Heart left ventricle (tissue), 16 donors: ENCODE measurements around the gene INHA. TPM values are rescaled to one million over a fixed set of nuclear protein-coding genes. Genes with fewer than 3 reads are reported as not detected.

ENCODE experiments used
- ATAC-seq, 4 donors: fragments of 200-7000 bp; cut with Tn5 transposase; one replicate each; pipeline ENCODE4 v1.9.1; 2020 to 2022; ENCODE audit warnings: moderate library complexity in 4 of 4, mild to moderate bottlenecking in 3 of 4, moderate number of reproducible peaks in 1 of 4
- DNase-seq, 5 donors: peaks; one replicate each; pipeline ENCODE4 v3.0.0-alpha.2; 2020
- H3K27ac ChIP-seq, 12 donors: fragments of 200-600 bp; sonication (generic) in 4 of 12; one replicate each; pipeline versions ENCODE4 v1.5.0 to v1.8.0; 2016 to 2022; ENCODE audit warnings: mild to moderate bottlenecking in 2 of 12
- H3K27me3 ChIP-seq, 9 donors: fragments of 200-600 bp; sonication (generic) in 2 of 9; one replicate each; pipeline versions ENCODE4 v1.5.1 to v1.8.0; 2016 to 2022; ENCODE audit warnings: mild to moderate bottlenecking in 3 of 9
- H3K36me3 ChIP-seq, 9 donors: fragments of 200-600 bp; sonication (generic) in 2 of 9; one replicate each; pipeline versions ENCODE4 v1.5.0 to v1.8.0; 2018 to 2022; ENCODE audit warnings: mild to moderate bottlenecking in 2 of 9
- H3K4me1 ChIP-seq, 12 donors: fragments of 200-600 bp; sonication (generic) in 4 of 12; one replicate each; pipeline versions ENCODE4 v1.5.0 to v1.8.0; 2016 to 2022; ENCODE audit warnings: mild to moderate bottlenecking in 3 of 12
- H3K4me3 ChIP-seq, 12 donors: fragments of 200-600 bp; sonication (generic) in 4 of 12; one replicate each; pipeline versions ENCODE4 v1.5.0 to v1.8.0; 2017 to 2022; ENCODE audit warnings: mild to moderate bottlenecking in 9 of 12, moderate library complexity in 4 of 12
- H3K9me3 ChIP-seq, 12 donors: fragments of 200-600 bp; sonication (generic) in 4 of 12; one replicate each; pipeline versions ENCODE4 v1.5.0 to v1.8.0; 2016 to 2022; ENCODE audit warnings: mild to moderate bottlenecking in 1 of 12
- CTCF ChIP-seq, 12 donors: fragments of 200-600 bp; sonication (generic) in 4 of 12; IDR thresholded peaks; one replicate each; pipeline versions ENCODE4 v1.5.0 to v1.8.0; 2018 to 2022; ENCODE audit warnings: antibody characterized with exemption in 12 of 12, mild to moderate bottlenecking in 5 of 12
- POLR2A ChIP-seq, 2 donors: fragments of 450-650 bp; IDR thresholded peaks; one replicate each; pipeline ENCODE4 v1.6.1; 2017; ENCODE audit warnings: antibody characterized with exemption in 2 of 2, mild to moderate bottlenecking in 2 of 2, moderate library complexity in 2 of 2
- WGBS, 4 donors: extraction: QIAGEN DNeasy Blood & Tissue Kit in 2 of 4; methylation state at CpG; one replicate each; pipeline versions ENCODE4 v1.1.5 to v1.1.7; 2013 to 2018; 5-methylcytosine and 5-hydroxymethylcytosine counted together
- intact Hi-C, 10 donors: fragments of 100-400 bp; cut with DNase I; formaldehyde crosslinking; loops; one replicate each; pipeline versions ENCODE4 v1.11.1 to v1.14.2; 2022
- polyA plus RNA-seq, 2 donors: library from polyadenylated mRNA; stranded (reverse); fragments of 200-250 nt; gene quantifications; one replicate each; pipeline ENCODE4 v1.2.3, GENCODE V29; 2013
- total RNA-seq, 9 donors: library from RNA; depleted of rRNA in 2 of 9; stranded (reverse); fragments of >200 nt in 2 of 9; fragmentation: NEBNext Ultra II Directional in 3 of 9; extraction: Animal tissue kit (Norgen Biotek cat#: 25700) in 3 of 9; gene quantifications; one replicate each; pipeline versions ENCODE4 v1.1.0 to v1.2.4, GENCODE V29; 2016 to 2023
- donor health status: ischemic (EF 13 %, LVEDD 7.1; RV severe dilation, severe dysfunction).
- donor health status: healthy with polysubstance abuse.
- donor health status: DM: no; HTN: yes; CAD: no.
- donor health status: DM: no; HTN: no; CAD: no.
- donor health status: ischemic (EF 25% LVEDD 6.9; RV normal size, moderate dysfunction).
- donor health status: ischemic (EF 25% LVEDD 5.7; RV mildly dilated, moderate dysfunction).
- donor health status: healthy.
- donor health status: DM: yes; HTN: yes; CAD: no.
- donor health status: ischemic (EF 35%, LVEDD 5.7; RV mildly dilated, moderate dysfunction).
- donor health status: nonischemic (EF 11% LVEDD 7.7; RV severe dilation, severe dysfunction).
- donor health status: DM: yes; HTN: yes; CAD: no.
- donor health status: PGD.
- donor health status: ischemic (EF 29% LVEDD 5.4; RV normal size, mild dysfunction).
- donor health status: nonischemic (EF 23%, LVEDD 6.1; RV moderate dilation, normal function).

The INHA gene
- total and polyA plus RNA-seq, 11 donors, result 0.52 to 14.2 (median 1.9) TPM

- DNase-seq (peak in 2 of 5 donors; percentile 20 to 45), ATAC-seq (peak in 2 of 4 donors; percentile 19 to 25)
- Histone ChIP-seq H3K9me3 (no peaks in the 10 kb centered on the region), H3K27me3 (peaks cover 0 to 30% (median 0%) of the 10 kb centered on the region in 9 donors), H3K4me1 (peaks cover 0 to 31% (median 10%) of the 10 kb centered on the region in 12 donors), H3K27ac (peak overlapping the region; percentile 71 to 96 (median 90)), H3K4me3 (peak overlapping the region; percentile 50 to 92 (median 68)), H3K36me3 (peaks cover 0 to 34% (median 12%) of the 10 kb centered on the region in 9 donors)
- TF ChIP-seq CTCF (IDR thresholded peaks at IDR 0.05) (peak in 2 of 12 donors; percentile 13), POLR2A (IDR thresholded peaks at IDR 0.05) (peak in 1 of 2 donors; percentile 41)
- WGBS, 4 donors, result 8 to 33% (median 15%) methylated on average over 21 to 95 of the region's 95 CpGs
- intact Hi-C loops, result loop anchor here in 3 of 10 donors (2.0 to 5.0 kb wide), 3 partner anchors 26 to 62 kb away; partner anchors contain the start of genes SLC4A3 (in 1 of the 3) and STK11IP (in 1 of the 3)
Observed at GRCh38 chr2:219570194-219570923, 1.8 kb upstream of the INHA start.

GRCh38 chr2:219570924-219571310, 1.2 kb upstream of the INHA start:
- peaks cover 0 to 31% (median 10%) of the 10 kb centered on the region in 12 donors for H3K4me1 ChIP-seq
- H3K27ac ChIP-seq, result peak overlapping the region; percentile 71 to 96 (median 90)
- peak overlapping the region; percentile 50 to 92 (median 68) for H3K4me3 ChIP-seq
- H3K27me3 ChIP-seq, result peaks cover 0 to 30% (median 0%) of the 10 kb centered on the region in 9 donors
- peaks cover 0 to 31% (median 12%) of the 10 kb centered on the region in 9 donors for H3K36me3 ChIP-seq
- H3K9me3 ChIP-seq, result no peaks in the 10 kb centered on the region
- 0% methylated on average over 7 to 55 of the region's 55 CpGs for WGBS, 4 donors
- TF ChIP-seq POLR2A (IDR thresholded peaks at IDR 0.05) (no peak), CTCF (IDR thresholded peaks at IDR 0.05) (no peak)
- ATAC-seq (peak in 2 of 4 donors; percentile 4 to 7), DNase-seq (peak in 1 of 5 donors; percentile 29)
- intact Hi-C loops, result loop anchor here in 4 of 10 donors (1.0 to 5.0 kb wide), 5 partner anchors 26 to 61 kb away; partner anchors contain the start of genes STK11IP (in 2 of the 4) and SLC4A3 (in 1 of the 4)

DNA sequence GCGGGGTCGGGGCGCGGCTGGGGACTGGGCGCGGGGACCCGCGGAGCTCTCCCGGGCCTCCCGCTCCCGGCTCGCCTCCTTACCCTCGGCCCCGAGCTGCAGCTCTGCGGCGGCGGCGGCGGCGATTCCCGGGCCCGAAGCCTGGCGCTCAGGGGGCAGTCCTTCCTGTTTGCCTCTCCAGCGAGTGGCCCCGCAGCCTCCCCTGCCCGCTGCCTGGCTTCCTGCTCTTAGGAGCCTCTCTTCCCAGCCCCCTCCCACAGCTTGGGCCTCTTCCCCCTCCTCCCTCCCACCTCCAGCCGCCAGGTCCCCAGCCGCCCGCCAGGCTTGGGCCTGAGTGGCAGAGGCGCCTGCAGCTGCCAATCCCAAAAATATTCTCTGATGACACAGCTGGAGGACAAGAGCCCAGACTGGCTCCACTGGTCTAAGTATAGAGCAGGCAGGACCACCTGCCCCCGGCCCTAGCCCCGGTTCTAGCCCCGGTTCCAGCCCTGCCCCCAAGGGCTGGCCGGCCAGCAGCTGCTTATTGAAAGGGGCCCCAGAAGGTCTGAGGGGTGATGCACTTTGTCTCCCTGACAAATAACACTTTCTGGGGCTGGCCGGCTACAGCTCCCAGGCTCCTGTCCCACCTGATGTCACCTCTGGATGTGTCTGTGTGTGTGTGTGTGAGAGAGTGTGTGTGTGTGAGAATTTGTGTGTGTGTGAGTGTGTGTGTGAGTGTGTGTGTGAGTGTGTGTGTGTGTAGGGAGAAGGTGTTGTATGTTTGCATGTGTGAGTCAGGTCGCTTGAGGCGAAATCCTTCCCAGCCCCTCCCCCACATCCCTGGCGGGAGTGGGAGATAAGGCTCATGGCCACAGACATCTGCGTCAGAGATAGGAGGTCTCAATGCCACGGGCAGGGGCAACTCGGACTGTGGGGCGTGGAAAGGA, 536 bp upstream of the INHA start, which contains the start of gene OBSL1:
OBSL1 (minus strand) TSS at position 229 of the 926 bp plus-strand sequence. CDS start 307 bp downstream, outside the sequence.
- no peaks in the 10 kb centered on the region for H3K9me3 ChIP-seq
- H3K27me3 ChIP-seq, result peaks cover 0 to 30% (median 0%) of the 10 kb centered on the region in 9 donors
- peak within 1 kb of the TSS; percentile 71 to 96 (median 90) for H3K27ac ChIP-seq
- TF ChIP-seq POLR2A (IDR thresholded peaks at IDR 0.05) (peak in 1 of 2 donors; percentile 39), CTCF (IDR thresholded peaks at IDR 0.05) (peak in 1 of 12 donors; percentile 15)
- peak; percentile 83 to 93 (median 91) for DNase-seq
- ATAC-seq, result peak; percentile 83 to 91 (median 84)
- H3K4me1 ChIP-seq, result peaks cover 0 to 33% (median 10%) of the 10 kb centered on the region in 12 donors
- WGBS, 4 donors, result 5 to 14% (median 9%) methylated on average over 19 to 42 of the region's 42 CpGs
- H3K36me3 ChIP-seq, result peaks cover 0 to 24% (median 7%) of the 10 kb centered on the region in 9 donors
- H3K4me3 ChIP-seq, result peak within 1 kb of the TSS; percentile 50 to 92 (median 68)
- intact Hi-C loops, result loop anchor here in 4 of 10 donors (1.0 to 5.0 kb wide), 5 partner anchors 25 to 61 kb away; partner anchors contain the start of genes STK11IP (in 2 of the 4) and SLC4A3 (in 1 of the 4)
